Activated naive CD4-positive, alpha-beta T cell treated with anti-CD3 and anti-CD28 coated beads, Interleukin-2, amount 10 ng/mL, durations not matched to agents 7 days and 5 days (primary cell): ENCODE measurements around the gene CD34.
"Not testable (repeated sequence)": the region's sequence is repeated elsewhere in the genome, so short reads cannot be mapped to it uniquely, and the experiment has no call there.

Experiments used
- CTCF ChIA-PET: fragments of 350-600 bp; sonication (Branson Sonifier 250); formaldehyde crosslinking; loops from one replicate; lab custom pipeline; 2021; ENCODE audit warnings: antibody characterized with exemption; lab: Charles Lee
- DNase-seq: peaks from one replicate; pipeline ENCODE4 v3.0.0-alpha.2; 2020
- H3K27ac Mint-ChIP-seq: one replicate; pipeline ENCODE4 v1.8.0; 2021; ENCODE audit warnings: mild to moderate bottlenecking, moderate library complexity, mixed read lengths
- H3K27me3 Mint-ChIP-seq: one replicate; pipeline ENCODE4 v1.8.0; 2021; ENCODE audit warnings: mild to moderate bottlenecking, mixed read lengths
- H3K36me3 Mint-ChIP-seq: one replicate; pipeline ENCODE4 v1.8.0; 2021; ENCODE audit warnings: mixed read lengths
- H3K4me1 Mint-ChIP-seq: one replicate; pipeline ENCODE4 v1.8.0; 2021; ENCODE audit warnings: mixed read lengths
- H3K4me3 Mint-ChIP-seq: one replicate; pipeline ENCODE4 v1.8.0; 2021; ENCODE audit warnings: mild to moderate bottlenecking, moderate library complexity, mixed read lengths
- H3K9me3 Mint-ChIP-seq: one replicate; pipeline ENCODE4 v1.8.0; 2021; ENCODE audit warnings: mixed read lengths

Gene CD34

GRCh38 chr1:207946756-207947155, 35.8 kb upstream of the CD34 start:
- H3K27ac Mint-ChIP-seq, result no peak overlapping the region
- CTCF ChIA-PET, result interaction anchor here (1.8 to 2.9 kb wide), 2 partner anchors 17 to 62 kb away, joined by 4 to 15 read pairs; no protein-coding TSS in a partner anchor
- DNase-seq, result no peak
- no peaks in the 10 kb centered on the region for H3K36me3 Mint-ChIP-seq
- peaks cover 23% of the 10 kb centered on the region for H3K27me3 Mint-ChIP-seq
- no peak overlapping the region for H3K4me3 Mint-ChIP-seq
- no peaks in the 10 kb centered on the region for H3K9me3 Mint-ChIP-seq
- H3K4me1 Mint-ChIP-seq, result no peaks in the 10 kb centered on the region

GRCh38 chr1:207944571-207944970, 33.6 kb upstream of the CD34 start:
- Mint-ChIP-seq H3K9me3 (no peaks in the 10 kb centered on the region), H3K27ac (no peak overlapping the region), H3K27me3 (peaks cover 33% of the 10 kb centered on the region), H3K36me3 (no peaks in the 10 kb centered on the region), H3K4me1 (no peaks in the 10 kb centered on the region), H3K4me3 (no peak overlapping the region)
- CTCF ChIA-PET, result interaction anchor here (1.0 to 2.9 kb wide), 2 partner anchors 19 to 60 kb away, joined by 3 to 15 read pairs; no protein-coding TSS in a partner anchor
- DNase-seq, result no peak

- CTCF ChIA-PET, result interaction anchor here (0.6 kb wide), 1 partner anchor 58 kb away, joined by 4 read pairs; no protein-coding TSS in a partner anchor
- not testable (repeated sequence) for H3K27ac Mint-ChIP-seq, DNase-seq
These were observed 31.4 kb upstream of the CD34 start for GRCh38 chr1:207942337-207942741.

GRCh38 chr1:207941665-207942064, 30.7 kb upstream of the CD34 start:
- peaks cover 41% of the 10 kb centered on the region for H3K27me3 Mint-ChIP-seq
- DNase-seq, result no peak

More at GRCh38 chr1:207942337-207942741, 31.4 kb upstream of the CD34 start:
- H3K27me3 Mint-ChIP-seq, result peaks cover 46% of the 10 kb centered on the region
- not testable (repeated sequence) for H3K4me3 Mint-ChIP-seq, H3K9me3 Mint-ChIP-seq, H3K4me1 Mint-ChIP-seq, H3K36me3 Mint-ChIP-seq

DNA sequence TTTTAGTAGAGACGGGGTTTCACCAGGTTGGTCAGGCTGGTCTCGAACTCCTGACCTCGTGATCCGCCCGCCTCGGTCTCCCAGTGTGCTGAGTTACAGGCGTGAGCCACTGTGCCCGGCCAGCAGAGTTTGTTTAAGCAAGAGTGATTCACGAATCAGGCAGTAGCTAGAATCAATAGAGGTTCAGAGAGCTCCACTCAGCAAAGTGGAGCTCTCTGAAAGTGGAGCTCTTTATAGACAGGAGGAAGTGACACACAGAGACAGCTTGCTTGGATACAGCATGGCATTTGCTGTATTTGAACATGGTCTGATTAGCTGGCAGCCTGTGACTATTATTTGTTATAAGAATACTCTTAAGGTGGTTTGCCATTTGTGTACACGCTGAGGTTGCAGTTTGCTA, 27.1 kb upstream of the CD34 start:
- CTCF ChIA-PET, result no interaction called here
- no peak for DNase-seq
- no peak overlapping the region for H3K4me3 Mint-ChIP-seq
- no peak overlapping the region for H3K27ac Mint-ChIP-seq
- peaks cover 48% of the 10 kb centered on the region for H3K27me3 Mint-ChIP-seq
- H3K9me3 Mint-ChIP-seq, result peaks cover 3% of the 10 kb centered on the region
- no peaks in the 10 kb centered on the region for H3K4me1 Mint-ChIP-seq
- no peaks in the 10 kb centered on the region for H3K36me3 Mint-ChIP-seq

More at GRCh38 chr1:207941665-207942064, 30.7 kb upstream of the CD34 start:
- Mint-ChIP-seq H3K27ac (no peak overlapping the region), H3K4me1 (no peaks in the 10 kb centered on the region), H3K4me3 (no peak overlapping the region), H3K36me3 (no peaks in the 10 kb centered on the region), H3K9me3 (no peaks in the 10 kb centered on the region)
- CTCF ChIA-PET, result no interaction called here

DNA sequence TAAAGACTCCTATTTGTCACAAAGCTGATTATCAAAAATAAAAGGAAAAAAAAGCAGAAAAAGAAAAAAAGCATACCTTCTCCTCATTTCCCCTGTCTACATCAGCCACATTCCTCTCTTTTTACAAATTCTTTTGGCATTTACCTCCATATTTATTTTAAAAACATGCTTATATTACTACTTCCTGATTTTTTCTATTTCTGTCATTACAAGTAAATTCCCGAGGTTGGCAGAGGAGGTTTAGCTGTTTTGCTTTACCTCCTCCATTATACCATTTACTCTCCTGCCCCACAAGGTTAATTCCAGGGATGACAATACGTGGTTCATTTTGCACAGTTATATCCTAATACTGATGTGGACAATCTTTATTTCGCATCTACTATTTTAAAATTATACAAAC, 26.3 kb upstream of the CD34 start:
- H3K9me3 Mint-ChIP-seq, result peaks cover 3% of the 10 kb centered on the region
- CTCF ChIA-PET, result interaction anchor here (0.7 to 1.5 kb wide), 2 partner anchors 27 to 131 kb away, joined by 3 to 4 read pairs; no protein-coding TSS in a partner anchor
- H3K27ac Mint-ChIP-seq, result no peak overlapping the region
- H3K36me3 Mint-ChIP-seq, result no peaks in the 10 kb centered on the region
- H3K4me3 Mint-ChIP-seq, result no peak overlapping the region
- H3K4me1 Mint-ChIP-seq, result no peaks in the 10 kb centered on the region
- peaks cover 43% of the 10 kb centered on the region for H3K27me3 Mint-ChIP-seq
- DNase-seq, result no peak

DNA sequence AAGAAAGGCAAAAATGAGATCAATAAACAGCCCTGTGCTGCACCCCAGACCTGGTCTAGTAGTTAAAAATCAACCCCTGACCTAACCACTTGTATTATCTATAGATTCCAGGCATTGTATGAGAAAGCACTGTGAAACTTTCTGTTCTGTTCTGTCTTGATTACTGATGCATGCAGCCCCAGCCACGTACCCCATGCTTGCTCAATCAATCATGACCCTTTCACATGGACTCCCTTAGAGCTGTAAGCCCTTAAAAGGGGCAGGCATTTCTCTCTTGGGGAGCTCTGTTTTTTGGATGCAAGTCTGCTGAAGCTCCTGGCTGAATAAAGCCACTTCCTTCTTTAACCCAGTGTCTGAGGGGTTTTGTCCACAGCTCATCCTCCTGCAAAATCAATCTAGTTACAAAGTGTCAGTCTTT, 24.2 kb upstream of the CD34 start:
- H3K36me3 Mint-ChIP-seq, result no peaks in the 10 kb centered on the region
- H3K27ac Mint-ChIP-seq, result no peak overlapping the region
- H3K27me3 Mint-ChIP-seq, result peaks cover 36% of the 10 kb centered on the region
- no peaks in the 10 kb centered on the region for H3K4me1 Mint-ChIP-seq
- peaks cover 3% of the 10 kb centered on the region for H3K9me3 Mint-ChIP-seq
- CTCF ChIA-PET, result interaction anchor here (0.7 to 1.4 kb wide), 2 partner anchors 28 to 50 kb away, joined by 3 to 4 read pairs; no protein-coding TSS in a partner anchor
- no peak for DNase-seq
- no peak overlapping the region for H3K4me3 Mint-ChIP-seq

DNA sequence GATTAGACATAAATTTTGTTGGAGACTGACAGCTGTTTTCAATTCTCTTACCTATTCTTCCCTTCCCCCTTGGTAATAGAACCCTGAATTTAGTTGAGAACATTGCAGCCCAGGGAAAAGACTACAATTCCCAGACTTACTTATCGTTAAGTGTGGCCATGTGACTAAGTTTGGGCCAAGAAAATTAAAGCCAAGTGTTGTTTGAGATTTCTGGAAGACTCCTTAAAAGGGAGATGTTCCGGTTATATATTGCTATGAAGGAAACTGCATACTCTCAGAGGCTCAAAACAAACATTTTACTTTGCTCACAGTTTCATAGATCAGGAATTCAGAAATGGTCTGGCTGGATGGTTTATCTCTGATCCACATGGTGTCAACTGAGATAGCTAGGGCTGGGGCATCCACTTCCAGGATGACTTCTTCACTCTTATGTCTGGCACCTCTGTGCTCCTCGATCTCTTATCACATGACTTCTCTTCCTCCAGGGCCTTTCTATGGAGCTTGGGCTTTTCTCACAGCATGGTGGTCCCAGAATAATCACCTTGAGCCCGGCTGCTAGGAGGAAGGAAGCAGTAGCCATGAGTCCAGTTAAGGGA, 22.4 kb upstream of the CD34 start:
- CTCF ChIA-PET, result no interaction called here
- no peak overlapping the region for H3K27ac Mint-ChIP-seq
- H3K36me3 Mint-ChIP-seq, result no peaks in the 10 kb centered on the region
- no peak overlapping the region for H3K4me3 Mint-ChIP-seq
- H3K9me3 Mint-ChIP-seq, result peaks cover 3% of the 10 kb centered on the region
- DNase-seq, result no peak
- peaks cover 28% of the 10 kb centered on the region for H3K27me3 Mint-ChIP-seq
- H3K4me1 Mint-ChIP-seq, result no peaks in the 10 kb centered on the region

DNA sequence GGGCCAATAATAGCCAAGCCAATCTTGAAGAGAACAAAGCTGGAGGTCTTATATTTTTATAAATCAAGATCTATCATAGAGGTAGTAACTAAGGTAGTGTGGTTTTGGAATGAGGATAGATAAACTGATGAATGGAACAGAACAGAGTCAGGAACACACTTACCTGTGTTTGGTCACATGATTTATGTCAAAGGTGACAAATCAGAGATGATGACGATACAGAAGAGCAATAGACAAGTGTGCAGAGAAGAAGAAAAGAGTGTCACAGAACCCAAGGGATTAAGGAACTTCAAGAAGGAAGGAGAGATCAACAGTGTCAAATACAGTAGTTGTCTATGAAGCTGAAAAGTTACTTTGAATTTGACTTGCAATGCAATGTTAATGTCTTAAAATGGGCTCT, 16.1 kb upstream of the CD34 start:
- Mint-ChIP-seq H3K27me3 (peaks cover 39% of the 10 kb centered on the region), H3K36me3 (no peaks in the 10 kb centered on the region), H3K4me1 (no peaks in the 10 kb centered on the region), H3K4me3 (no peak overlapping the region), H3K9me3 (no peaks in the 10 kb centered on the region), H3K27ac (no peak overlapping the region)
- CTCF ChIA-PET, result no interaction called here
- DNase-seq, result no peak

- not testable (repeated sequence) for H3K4me1 Mint-ChIP-seq
- peaks cover 45% of the 10 kb centered on the region for H3K27me3 Mint-ChIP-seq
These were observed 15.0 kb upstream of the CD34 start for GRCh38 chr1:207925969-207926368.

GRCh38 chr1:207925210-207925609, 14.3 kb upstream of the CD34 start:
- Mint-ChIP-seq H3K36me3 (no peaks in the 10 kb centered on the region), H3K27me3 (peaks cover 52% of the 10 kb centered on the region), H3K4me3 (no peak overlapping the region), H3K9me3 (no peaks in the 10 kb centered on the region), H3K27ac (no peak overlapping the region), H3K4me1 (no peaks in the 10 kb centered on the region)
- no peak for DNase-seq
- CTCF ChIA-PET, result interaction anchor here (0.7 to 1.7 kb wide), 4 partner anchors 15 to 40 kb away, joined by 3 to 6 read pairs (median 4); no protein-coding TSS in a partner anchor

More at GRCh38 chr1:207925969-207926368, 15.0 kb upstream of the CD34 start:
- not testable (repeated sequence) for H3K9me3 Mint-ChIP-seq, DNase-seq, H3K27ac Mint-ChIP-seq, H3K4me3 Mint-ChIP-seq, H3K36me3 Mint-ChIP-seq
- CTCF ChIA-PET, result interaction anchor here (0.7 to 1.7 kb wide), 4 partner anchors 14 to 41 kb away, joined by 3 to 6 read pairs (median 4); no protein-coding TSS in a partner anchor

DNA sequence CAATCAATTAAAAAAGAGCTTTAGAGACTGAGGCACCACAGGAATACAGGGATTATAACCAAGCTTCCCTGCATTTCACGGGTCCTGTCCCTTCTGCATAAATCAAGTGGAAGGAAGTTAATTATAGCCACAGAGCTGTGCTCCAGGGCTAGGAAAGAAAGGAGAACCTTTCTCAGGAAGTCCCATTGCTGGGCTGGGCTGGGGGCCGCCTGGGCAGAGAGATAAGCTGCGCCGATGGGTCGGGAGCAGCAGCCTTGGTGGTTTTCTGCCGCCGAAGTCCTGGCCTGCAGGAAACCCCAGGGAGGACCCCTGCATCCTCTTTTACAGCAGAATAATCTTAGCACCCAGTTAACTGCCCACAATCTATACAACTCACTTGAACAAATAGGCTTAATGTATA, 12.6 kb upstream of the CD34 start:
- Mint-ChIP-seq H3K27me3 (peaks cover 63% of the 10 kb centered on the region), H3K36me3 (no peaks in the 10 kb centered on the region), H3K27ac (no peak overlapping the region), H3K9me3 (no peaks in the 10 kb centered on the region), H3K4me3 (no peak overlapping the region), H3K4me1 (no peaks in the 10 kb centered on the region)
- CTCF ChIA-PET, result no interaction called here
- no peak for DNase-seq

DNA sequence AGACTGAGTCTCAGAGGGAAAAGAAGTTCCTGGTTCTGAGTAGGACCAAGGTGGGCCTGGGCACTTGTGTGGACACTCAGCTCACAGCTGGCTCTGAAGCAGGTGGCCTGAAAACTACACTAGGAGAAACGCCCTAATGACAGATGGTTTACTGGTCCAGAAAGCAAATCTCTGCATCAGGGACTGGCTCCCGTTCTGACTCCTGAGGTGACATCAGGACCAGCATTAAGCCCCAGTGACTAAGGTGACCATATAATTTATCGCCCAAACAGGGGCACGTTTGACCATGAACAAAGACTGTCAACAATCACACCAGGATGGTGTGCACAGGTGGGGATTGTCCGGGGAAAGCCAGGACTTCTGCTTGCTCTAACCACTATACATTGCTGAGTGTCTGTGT, 12.2 kb upstream of the CD34 start:
- Mint-ChIP-seq H3K36me3 (no peaks in the 10 kb centered on the region), H3K27ac (no peak overlapping the region), H3K27me3 (peaks cover 63% of the 10 kb centered on the region), H3K4me3 (no peak overlapping the region), H3K9me3 (no peaks in the 10 kb centered on the region), H3K4me1 (no peaks in the 10 kb centered on the region)
- CTCF ChIA-PET, result interaction anchor here (0.7 kb wide), 1 partner anchor 9 kb away, joined by 3 read pairs; no protein-coding TSS in a partner anchor
- no peak for DNase-seq

GRCh38 chr1:207922554-207922953, 11.6 kb upstream of the CD34 start:
- no peaks in the 10 kb centered on the region for H3K36me3 Mint-ChIP-seq
- no peaks in the 10 kb centered on the region for H3K9me3 Mint-ChIP-seq
- H3K27me3 Mint-ChIP-seq, result peaks cover 66% of the 10 kb centered on the region
- H3K4me1 Mint-ChIP-seq, result no peaks in the 10 kb centered on the region
- no peak overlapping the region for H3K27ac Mint-ChIP-seq
- H3K4me3 Mint-ChIP-seq, result no peak overlapping the region
- no peak for DNase-seq
- CTCF ChIA-PET, result interaction anchor here (0.7 kb wide), 1 partner anchor 9 kb away, joined by 3 read pairs; no protein-coding TSS in a partner anchor

- peaks cover 60% of the 10 kb centered on the region for H3K27me3 Mint-ChIP-seq
- DNase-seq, result no peak
- H3K27ac Mint-ChIP-seq, result no peak overlapping the region
- CTCF ChIA-PET, result no interaction called here
- no peak overlapping the region for H3K4me3 Mint-ChIP-seq
- H3K9me3 Mint-ChIP-seq, result no peaks in the 10 kb centered on the region
- no peaks in the 10 kb centered on the region for H3K4me1 Mint-ChIP-seq
- no peaks in the 10 kb centered on the region for H3K36me3 Mint-ChIP-seq
These were observed 10.4 kb upstream of the CD34 start for GRCh38 chr1:207921321-207921720.
